Renal cortex interstitium (tissue), 15 donors: Measurements from ENCODE around the gene STOX2. TPM values are rescaled to one million over a fixed set of nuclear protein-coding genes. Genes with fewer than 3 reads are reported as not detected.
A peak's percentile ranks its signal among the peaks of the same experiment; 100 is the strongest.

Experiments used
- DNase-seq, 11 donors: peaks; one replicate each; pipeline ENCODE4 v3.0.0-alpha.2; 2013; ENCODE audit warnings: low read depth in 9 of 11, low spot score in 4 of 11; ENCODE audit errors: extremely low read depth in 1 of 11
- long read RNA-seq, 16 experiments: transcript quantifications; one replicate each; lab custom pipeline, GENCODE V29; 2026
- polyA plus RNA-seq, 3 donors: library from polyadenylated mRNA; unstranded; fragments of 120-200 nt; gene quantifications; one replicate each; pipeline ENCODE4 v1.2.1, GENCODE V29; 2013; ENCODE audit not compliant: insufficient read length in 3 of 3

The STOX2 gene, protein sequence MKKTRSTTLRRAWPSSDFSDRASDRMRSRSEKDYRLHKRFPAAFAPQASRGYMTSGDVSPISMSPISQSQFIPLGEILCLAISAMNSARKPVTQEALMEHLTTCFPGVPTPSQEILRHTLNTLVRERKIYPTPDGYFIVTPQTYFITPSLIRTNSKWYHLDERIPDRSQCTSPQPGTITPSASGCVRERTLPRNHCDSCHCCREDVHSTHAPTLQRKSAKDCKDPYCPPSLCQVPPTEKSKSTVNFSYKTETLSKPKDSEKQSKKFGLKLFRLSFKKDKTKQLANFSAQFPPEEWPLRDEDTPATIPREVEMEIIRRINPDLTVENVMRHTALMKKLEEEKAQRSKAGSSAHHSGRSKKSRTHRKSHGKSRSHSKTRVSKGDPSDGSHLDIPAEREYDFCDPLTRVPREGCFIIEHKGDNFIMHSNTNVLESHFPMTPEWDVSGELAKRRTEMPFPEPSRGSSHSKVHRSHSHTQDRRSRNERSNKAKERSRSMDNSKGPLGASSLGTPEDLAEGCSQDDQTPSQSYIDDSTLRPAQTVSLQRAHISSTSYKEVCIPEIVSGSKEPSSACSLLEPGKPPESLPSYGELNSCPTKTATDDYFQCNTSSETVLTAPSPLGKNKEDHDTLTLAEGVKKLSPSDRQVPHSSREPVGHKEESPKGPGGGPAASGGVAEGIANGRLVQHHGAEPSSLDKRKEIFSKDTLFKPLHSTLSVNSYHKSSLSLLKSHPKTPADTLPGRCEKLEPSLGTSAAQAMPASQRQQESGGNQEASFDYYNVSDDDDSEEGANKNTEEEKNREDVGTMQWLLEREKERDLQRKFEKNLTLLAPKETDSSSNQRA (N-terminal part only)
- polyA plus RNA-seq: 10 to 100 TPM; 10.1 to 13.0 (median 11.3) TPM
- long read RNA-seq, donor 1, partial matches to known transcripts: 0 of 1 reads
- long read RNA-seq, donor 1, other reads (novel, unspliced or antisense): 0 of 1 reads
- long read RNA-seq, donor 2, partial matches to known transcripts: 0 of 1 reads
- long read RNA-seq, donor 2, other reads (novel, unspliced or antisense): 0 of 1 reads
- long read RNA-seq, donor 3, partial matches to known transcripts: 0 of 1 reads
- long read RNA-seq, donor 3, other reads (novel, unspliced or antisense): 0 of 1 reads
- long read RNA-seq, donor 4: 0 reads
- long read RNA-seq, donor 5: 0 reads
- long read RNA-seq, donor 6, full-length matches to known transcripts: 2 of 2 reads
- long read RNA-seq, donor 6, partial matches to known transcripts: 0 of 2 reads
- long read RNA-seq, donor 6, other reads (novel, unspliced or antisense): 0 of 2 reads
- long read RNA-seq, donor 7: 0 reads
- long read RNA-seq, donor 8: 0 reads
- long read RNA-seq, donor 9: 0 reads
- long read RNA-seq, donor 10, full-length matches to known transcripts: 1 of 1 reads
- long read RNA-seq, donor 10, partial matches to known transcripts: 0 of 1 reads
- long read RNA-seq, donor 10, other reads (novel, unspliced or antisense): 0 of 1 reads
- long read RNA-seq, donor 11: 0 reads
- long read RNA-seq, donor 12: 0 reads
- long read RNA-seq, donor 13: 0 reads
- long read RNA-seq, donor 14: 0 reads
- long read RNA-seq, donor 15, partial matches to known transcripts: 0 of 1 reads
- long read RNA-seq, donor 15, other reads (novel, unspliced or antisense): 0 of 1 reads
- long read RNA-seq, donor 16, full-length matches to known transcripts: 1 of 6 reads
- long read RNA-seq, donor 16, partial matches to known transcripts: 5 of 6 reads
- long read RNA-seq, donor 16, other reads (novel, unspliced or antisense): 0 of 6 reads

DNA sequence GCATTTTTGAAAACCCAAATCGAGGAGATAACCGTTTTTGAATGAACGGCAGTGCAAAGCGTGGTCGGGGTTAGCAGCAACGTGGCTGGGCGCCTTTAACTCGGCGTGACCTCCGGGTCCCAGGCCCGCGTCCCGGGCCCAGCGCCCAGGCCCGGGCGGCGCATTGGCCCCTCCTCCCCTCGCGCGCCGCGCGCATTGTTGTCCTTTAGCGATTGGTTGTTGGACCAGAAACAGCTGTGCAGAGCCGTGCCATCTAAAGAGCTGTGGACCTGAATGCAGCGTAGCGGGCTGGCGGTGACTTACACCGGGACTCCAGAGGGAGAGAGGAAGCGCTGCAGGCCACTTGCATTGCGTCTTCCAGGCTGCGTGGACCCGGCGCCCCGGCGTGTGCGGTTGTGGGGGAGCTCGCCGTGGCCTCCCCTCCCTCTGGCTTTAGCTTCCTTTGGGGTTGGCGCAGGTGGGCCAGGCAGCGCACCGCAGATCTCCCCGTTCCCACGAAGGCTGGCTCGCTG, at the start of gene STOX2:
Gene STOX2 (plus strand): TSS at position 227 of the 512 bp plus-strand sequence. CDS start 1,484 bp downstream, outside the sequence.
- peak in 10 of 11 donors; percentile 57 to 78 (median 66) for DNase-seq

DNA sequence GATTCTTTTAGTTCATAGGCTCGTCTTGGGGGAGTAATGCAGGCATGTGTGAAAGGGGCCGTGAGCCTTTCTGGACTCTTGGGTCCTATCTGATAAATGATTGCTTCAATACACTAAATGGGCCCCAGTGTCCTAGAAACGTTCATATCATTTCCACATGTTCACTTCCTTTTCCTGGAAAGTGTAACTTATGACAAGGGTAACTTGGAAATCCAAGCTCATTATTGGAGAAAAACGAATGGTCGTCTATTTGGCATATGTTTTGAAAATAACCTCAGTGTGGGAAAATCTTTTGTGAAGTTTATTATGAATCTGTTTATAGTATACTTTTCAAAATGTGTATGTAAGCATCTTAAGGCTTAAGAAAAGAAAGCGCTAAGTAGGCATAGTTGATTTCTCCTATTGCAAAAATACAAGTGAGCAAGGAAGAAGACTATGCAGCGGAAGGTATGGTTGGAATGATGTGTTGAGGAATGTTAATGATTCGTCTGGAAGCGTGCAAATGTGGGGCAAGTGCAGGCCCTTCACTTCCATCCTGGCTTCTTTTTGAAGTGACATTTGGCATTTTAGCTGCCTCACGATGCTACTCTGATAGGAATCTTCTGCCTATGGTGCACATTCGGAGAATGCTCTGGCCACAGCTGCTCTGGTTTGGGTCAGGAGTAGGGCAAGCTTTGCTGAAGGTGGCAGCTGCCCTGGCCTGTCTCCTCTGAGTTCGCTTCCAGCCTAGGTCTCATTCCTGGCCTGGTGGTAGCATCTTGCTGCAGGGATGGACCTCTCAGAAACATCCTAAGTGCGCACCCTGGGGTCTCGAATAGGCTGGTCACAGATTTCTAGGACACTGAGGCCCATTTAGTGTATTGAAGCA, 49.5 kb upstream of the STOX2 start:
- DNase-seq: no peak

DNA sequence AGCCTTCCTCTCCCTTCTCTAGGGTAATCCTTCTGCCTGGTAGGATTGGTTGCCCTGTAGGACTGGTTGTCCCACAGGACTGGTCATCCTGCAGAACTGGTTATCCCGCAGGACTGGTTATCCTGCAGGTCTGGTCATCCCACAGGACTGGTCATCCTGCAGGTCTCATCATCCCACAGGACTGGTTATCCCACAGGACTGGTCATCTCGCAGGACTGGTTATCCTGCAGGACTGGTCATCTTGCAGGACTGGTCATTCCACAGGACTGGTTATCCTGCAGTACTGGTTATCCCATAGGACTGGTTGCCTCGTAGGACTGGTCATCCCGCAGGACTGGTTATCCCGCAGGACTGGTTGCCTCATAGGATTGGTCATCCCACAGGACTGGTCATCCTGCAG, 48.1 kb upstream of the STOX2 start:
- DNase-seq: no peak

DNA sequence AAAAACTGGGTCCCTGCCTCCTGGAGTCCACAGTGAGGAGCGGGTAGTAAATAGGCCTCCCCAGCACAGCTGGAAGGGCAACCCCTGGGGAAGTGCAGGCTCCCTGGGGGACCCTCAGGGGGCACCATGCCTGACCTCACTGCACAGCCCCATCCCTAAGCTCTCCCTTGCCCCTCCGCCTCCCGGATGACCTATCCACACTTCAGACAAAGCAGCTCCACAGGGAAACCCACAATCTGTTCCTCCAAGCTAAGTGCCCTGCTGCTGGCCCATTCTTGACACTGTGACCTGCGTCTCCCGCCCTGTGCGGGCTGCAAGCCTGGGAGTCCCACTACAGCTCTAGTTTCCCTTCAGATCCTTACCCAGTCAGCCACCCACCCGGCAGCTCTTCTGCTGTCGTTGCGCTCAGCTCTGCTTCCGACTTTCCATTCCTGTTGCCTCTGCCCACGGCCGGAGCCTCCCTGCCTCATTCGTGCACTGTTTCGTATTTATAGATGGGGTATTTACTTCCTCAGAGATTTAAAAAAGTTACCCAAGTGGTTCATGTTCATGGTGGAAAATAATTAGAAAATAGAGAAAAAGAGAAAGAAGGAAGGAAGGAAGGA, 47.0 kb upstream of the STOX2 start:
- DNase-seq: no peak

DNA sequence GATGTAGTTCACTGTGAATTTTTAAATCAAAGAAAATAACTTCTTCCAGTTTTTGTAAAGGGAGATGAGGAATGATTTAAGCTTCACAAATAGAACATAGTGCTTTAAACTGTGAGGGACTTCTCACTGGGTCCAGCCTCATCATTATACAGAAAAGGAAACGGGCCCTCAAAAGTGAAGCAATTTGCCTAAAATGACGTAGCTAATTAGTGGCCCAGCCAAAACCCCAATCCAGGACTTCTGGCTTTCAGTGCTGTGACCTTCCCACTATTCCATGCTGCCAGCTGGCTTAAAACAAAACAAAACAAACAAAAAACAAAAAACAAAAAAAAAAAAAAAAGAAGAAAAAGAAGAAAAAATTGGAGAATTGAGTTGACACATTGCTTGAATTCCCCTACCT, 45.0 kb upstream of the STOX2 start:
- no peak for DNase-seq

DNA sequence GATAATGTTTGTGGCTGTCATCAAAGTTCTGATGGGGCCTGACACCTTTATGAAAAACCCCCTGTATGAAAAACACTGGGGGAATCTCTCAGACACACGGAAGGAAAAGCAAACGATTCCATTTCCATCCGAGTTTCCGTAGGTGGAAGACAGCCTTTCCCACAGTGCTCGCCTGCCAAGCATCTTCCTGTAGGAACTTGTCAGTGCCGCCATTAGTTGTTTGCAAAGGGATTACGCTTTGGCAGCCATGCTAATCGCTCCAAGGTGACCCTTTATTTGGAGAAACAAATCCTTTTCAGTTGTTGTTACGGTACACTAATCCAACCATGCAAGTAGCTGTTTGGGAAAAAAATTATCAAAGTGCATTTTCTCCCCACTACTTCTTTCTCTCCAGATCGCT, 44.4 kb upstream of the STOX2 start:
- DNase-seq: no peak

DNA sequence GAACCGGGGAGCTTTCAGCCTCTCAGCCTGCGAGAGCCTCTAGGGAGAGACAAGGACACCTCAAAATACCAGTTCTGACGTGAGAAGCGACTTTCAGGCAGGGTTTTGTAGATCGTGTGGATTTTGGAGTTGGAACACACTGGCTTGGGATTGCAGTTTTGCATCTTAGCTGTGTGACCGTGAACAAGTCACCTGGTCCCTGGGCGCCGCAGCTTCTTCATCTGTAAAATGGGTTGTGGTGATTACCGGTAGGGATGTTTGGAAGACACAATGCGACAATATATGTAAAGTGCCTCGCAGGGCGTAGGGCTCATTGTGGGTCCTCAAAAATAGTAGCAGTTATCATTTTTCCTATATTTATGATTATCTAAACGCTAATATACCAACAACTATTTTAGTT, 43.7 kb upstream of the STOX2 start:
- no peak for DNase-seq

DNA sequence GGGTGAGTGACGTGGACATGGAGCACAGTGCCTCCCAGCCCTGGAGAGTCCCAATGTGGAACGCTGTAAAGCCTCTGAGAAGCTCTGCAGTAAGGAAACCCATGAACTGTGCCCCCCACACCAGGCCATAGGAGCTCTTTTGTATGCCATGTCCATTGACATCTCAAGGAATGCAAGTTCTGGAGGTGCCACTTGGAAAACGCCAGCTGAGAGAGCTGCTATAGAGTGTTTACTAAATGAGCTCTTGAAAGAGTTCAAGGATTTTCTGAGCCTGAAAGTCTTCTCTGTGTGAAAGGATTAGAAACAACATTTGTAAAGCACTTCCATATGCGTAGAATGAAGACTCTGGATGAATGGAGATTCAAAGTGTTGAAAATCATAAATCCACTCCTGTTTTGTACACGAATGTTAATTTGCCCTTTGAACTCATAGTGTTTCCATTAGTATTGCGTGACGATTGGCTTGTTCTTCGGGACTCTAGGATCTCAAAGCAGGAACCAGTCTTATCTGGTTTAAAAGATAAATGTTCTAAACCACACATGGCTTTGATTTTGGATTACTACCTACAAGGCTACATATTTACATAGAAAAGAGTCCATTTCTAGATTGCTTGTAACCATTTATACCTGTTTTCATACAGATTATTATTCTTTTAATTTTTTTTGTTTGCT, 41.8 kb upstream of the STOX2 start:
- no peak for DNase-seq

DNA sequence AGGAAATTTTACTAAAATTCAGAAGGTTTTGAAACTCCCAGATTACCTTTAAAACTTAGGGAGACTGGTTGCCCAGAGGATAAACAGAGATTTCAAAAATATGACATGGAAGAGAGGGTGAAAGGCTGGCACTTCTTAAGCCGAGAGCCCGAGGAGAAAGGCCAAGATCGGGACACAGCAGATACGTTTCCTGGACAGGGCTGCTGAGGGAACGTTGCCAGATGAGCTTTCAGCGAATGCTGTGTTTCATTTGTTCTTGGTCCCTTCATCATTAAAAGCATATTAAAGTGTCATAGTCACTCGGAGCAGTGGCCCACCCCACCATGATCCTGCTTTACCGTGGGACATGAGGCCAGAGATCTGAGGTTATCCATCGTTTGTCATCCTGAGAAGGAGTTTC, 37.9 kb upstream of the STOX2 start:
- DNase-seq: no peak

DNA sequence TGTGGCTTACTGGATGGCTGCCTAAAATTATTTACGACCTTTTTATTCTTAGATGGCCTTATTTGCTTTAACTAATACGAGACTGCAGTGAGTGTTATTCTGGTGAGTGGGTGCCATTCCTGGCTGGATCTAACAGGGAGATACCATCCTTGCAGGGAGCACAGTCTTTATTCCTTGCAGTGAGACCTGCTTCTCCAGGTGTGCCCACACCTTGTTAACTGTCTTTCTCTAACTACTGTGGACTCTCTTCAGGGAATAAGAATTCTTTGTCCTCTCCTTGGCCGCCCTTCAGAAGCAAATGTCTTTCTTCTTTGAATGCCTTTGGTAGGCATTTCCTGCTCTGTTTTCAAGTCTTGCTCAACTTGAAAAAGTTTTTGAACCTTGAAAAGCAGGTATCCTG, 34.1 kb upstream of the STOX2 start:
- no peak for DNase-seq

DNA sequence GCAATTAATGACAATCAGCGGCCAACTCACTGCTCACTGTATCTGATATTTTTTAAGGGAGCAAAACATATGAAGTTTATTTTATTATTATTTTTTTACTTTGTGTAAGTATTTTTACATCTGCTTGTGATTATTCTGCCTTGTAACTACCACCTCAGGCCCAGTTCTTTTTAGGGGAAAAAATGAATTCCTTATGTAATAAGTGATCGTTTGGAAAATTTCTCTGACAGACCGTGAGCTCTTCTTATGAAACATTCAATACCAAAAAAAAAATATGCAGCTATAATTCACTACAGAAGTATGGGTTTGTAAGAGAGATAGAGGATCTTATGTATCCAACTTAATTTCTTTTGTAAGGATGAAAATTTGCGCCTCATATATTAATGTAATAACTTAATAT, 33.5 kb upstream of the STOX2 start:
- no peak for DNase-seq

DNA sequence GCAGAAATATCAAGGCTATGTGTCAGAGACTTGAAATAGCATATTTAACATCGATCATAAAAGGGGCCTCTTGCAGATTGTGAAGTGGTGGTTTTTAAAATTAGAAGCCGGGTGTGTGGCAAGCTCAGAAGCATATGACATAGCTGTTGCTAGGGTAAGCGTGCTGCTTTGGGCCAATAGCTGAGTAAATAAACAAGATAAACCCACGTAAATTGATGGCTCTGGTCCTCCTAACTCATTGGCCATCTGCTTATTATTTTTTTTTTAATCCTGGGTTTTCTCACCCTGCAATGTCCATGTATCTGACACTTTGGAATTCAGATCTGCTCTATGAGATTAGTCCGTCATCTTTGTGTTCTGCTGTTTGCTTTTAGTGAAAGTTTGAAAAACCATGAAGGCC, 32.6 kb upstream of the STOX2 start:
- no peak for DNase-seq

DNA sequence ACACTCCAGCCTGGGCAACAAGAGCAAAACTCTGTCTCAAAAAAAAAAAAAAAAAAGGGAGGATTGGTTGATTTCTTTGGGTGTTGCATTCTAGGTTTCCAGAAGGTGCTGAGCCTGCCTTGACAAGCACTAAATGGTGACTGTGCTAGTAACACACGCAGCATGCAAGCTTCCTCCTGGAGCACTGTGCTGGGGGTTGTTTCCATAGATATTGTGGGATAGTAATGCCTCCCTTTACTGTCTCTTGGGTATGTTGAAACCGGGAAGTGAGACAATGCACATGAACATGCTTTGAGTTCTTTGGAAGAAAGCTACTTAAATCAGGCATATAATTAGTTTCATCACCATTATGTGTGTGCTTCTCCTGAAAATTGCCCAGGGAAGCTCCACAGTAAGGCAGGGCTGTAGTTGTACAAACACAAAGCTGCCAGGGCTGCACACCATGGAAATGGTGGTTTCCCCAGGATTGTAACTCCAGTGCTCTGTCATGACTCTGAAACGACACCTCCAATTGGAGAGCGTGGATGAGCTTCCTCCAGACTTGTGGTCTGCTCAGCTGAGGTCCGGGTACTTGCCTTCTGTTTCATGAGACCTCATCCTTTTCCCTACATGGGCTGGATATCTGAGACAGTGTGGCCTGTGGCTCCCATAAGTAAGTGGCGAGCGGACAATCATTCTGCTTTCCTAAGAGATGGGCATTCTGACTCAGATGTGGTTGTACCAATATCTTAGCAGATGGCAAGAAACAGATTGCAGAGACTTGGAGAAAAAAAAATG, 31.5 kb upstream of the STOX2 start:
- DNase-seq: no peak

DNA sequence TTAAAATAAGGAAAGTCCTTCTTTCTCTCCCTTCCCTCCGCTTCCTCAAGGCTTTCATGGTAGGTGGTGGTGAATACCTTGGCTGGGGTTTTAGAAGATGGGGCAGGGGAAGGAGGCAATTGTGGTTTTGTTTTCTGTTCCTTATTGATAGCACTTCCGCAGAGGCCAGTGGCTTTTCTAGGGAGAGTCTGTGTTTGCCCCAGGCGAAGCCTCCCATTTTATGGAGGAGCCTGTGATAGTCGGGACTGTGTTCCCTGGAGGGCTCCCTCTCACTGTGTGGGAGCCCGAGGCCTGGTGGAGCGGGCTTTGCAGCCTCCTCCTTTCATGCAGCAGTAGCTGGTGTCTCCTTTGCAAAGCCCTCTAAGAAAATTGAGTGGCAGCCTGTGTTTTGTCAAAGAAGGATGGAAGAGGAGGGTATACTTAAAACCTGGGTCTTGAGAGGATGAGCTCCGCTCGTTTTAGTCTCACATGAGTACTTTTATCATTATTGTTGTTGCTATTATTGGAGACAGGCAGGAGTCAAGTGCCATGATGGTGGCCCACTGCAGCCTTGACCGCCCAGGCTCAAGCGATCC, 29.8 kb upstream of the STOX2 start:
- no peak for DNase-seq

DNA sequence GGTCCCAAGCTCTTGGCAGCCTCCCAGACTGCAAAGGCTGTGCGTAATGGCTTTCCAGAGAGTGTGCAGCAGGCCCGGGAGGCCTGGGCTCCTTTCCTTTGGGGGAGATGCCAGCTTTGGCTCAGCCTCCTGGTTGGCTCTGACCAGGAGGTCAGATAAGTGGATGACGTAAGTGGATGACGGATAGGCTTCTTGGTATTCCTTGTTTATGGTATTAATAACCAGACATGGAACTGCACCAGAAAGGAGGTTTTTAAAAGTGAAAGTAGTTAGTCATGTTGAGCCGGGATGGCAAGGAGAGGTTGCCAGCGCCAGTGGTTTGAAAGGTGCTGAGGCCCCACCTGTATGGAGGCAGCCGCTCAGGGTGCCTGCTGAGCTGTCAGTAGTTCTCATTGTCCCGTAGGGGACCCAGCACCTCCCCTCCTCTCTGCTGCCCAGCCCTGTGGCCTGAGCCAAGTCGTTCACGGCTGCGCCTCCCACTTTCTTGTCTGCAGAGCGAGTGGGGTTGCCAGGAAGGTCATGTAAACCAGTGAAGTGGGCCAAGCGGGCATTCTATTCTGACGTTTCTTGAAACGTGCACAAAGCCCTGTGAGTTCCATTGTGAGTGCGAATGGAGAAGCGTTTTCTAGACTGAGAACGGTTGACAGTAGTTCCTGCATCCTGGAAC, 28.7 kb upstream of the STOX2 start:
- DNase-seq: peak in 10 of 11 donors; percentile 17 to 49 (median 36)
